DOHH2 (cell line): ENCODE results near the gene PTPRZ1.

Experiments used
- EZH2phosphoT487 ChIP-seq: fragments of 200-600 bp; sonication (generic); IDR thresholded peaks from 2 replicates; pipeline ENCODE4 v1.6.1; 2017; ENCODE audit warnings: borderline replicate concordance, mild to moderate bottlenecking, antibody characterized with exemption, low read length, moderate library complexity, mixed read lengths
- TF ChIP-seq, protein P1 (sequence below): fragments of 200-600 bp; sonication (generic); IDR thresholded peaks from one replicate; pipeline ENCODE4 v1.5.1; 2014; ENCODE audit warnings: antibody characterized with exemption, mild to moderate bottlenecking, low read depth, low read length; ENCODE audit not compliant: poor library complexity, severe bottlenecking

DNA sequence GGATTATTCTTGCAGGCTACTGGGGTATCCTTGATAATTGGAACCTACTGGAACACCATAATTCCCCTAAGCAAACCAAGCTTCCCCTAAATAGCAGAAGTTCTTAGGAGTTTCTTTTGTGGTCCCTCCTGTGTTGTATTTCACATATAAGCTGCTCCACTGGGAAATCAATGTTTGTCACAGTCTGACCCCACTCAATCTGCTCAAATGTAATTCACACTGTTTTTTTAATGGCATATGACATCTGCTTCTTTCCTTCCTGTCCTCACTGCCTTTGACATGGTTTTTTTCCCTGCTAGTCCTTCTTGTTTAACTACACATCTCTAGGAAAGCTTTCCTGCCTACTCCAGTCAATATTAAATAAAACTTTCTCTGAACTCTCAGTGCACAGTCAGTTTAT lies 1.8 kb upstream of the PTPRZ1 start:
- TF ChIP-seq, protein P1, sequence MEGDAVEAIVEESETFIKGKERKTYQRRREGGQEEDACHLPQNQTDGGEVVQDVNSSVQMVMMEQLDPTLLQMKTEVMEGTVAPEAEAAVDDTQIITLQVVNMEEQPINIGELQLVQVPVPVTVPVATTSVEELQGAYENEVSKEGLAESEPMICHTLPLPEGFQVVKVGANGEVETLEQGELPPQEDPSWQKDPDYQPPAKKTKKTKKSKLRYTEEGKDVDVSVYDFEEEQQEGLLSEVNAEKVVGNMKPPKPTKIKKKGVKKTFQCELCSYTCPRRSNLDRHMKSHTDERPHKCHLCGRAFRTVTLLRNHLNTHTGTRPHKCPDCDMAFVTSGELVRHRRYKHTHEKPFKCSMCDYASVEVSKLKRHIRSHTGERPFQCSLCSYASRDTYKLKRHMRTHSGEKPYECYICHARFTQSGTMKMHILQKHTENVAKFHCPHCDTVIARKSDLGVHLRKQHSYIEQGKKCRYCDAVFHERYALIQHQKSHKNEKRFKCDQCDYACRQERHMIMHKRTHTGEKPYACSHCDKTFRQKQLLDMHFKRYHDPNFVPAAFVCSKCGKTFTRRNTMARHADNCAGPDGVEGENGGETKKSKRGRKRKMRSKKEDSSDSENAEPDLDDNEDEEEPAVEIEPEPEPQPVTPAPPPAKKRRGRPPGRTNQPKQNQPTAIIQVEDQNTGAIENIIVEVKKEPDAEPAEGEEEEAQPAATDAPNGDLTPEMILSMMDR = no peak
- TF ChIP-seq EZH2phosphoT487 = no peak
